ENCODE data around the gene BNIP3.

Gene BNIP3

GRCh38 chr10:131994435-131994834 lies 12.7 kb upstream of the BNIP3 start:
- TF ChIP-seq EGR1 (IDR thresholded peaks at IDR 0.05) (no peak), FOXM1 (IDR thresholded peaks at IDR 0.05; ENCODE audit: borderline replicate concordance, low read depth) (no peak), EP300 (IDR thresholded peaks at IDR 0.05; ENCODE audit: borderline replicate concordance) (no peak), NFIC (IDR thresholded peaks at IDR 0.05) (no peak), USF1 (IDR thresholded peaks at IDR 0.05) (no peak), YY1 (IDR thresholded peaks at IDR 0.05; ENCODE audit: low read depth) (no peak), TEAD4 (IDR thresholded peaks at IDR 0.05) (no peak), ZBTB7A (IDR thresholded peaks at IDR 0.05; ENCODE audit: low read depth) (no peak), CREB1 (IDR thresholded peaks at IDR 0.05; ENCODE audit: low read depth) (no peak), CEBPB (IDR thresholded peaks at IDR 0.05) (no peak), TAF1 (IDR thresholded peaks at IDR 0.05; ENCODE audit: low read depth) (no peak), TCF12 (IDR thresholded peaks at IDR 0.05; ENCODE audit: low read depth) (no peak), REST (IDR thresholded peaks at IDR 0.05; ENCODE audit: low read depth) (no peak), MAX (IDR thresholded peaks at IDR 0.05) (no peak)

GRCh38 chr10:131993275-131993674 lies 11.6 kb upstream of the BNIP3 start:
- no peak for TF ChIP-seq EP300 (IDR thresholded peaks at IDR 0.05; ENCODE audit: borderline replicate concordance)
- TF ChIP-seq TEAD4 (IDR thresholded peaks at IDR 0.05), result no peak
- no peak for TF ChIP-seq TCF12 (IDR thresholded peaks at IDR 0.05; ENCODE audit: low read depth)
- TF ChIP-seq CEBPB (IDR thresholded peaks at IDR 0.05), result no peak
- TF ChIP-seq NFIC (IDR thresholded peaks at IDR 0.05), result no peak
- no peak for TF ChIP-seq CREB1 (IDR thresholded peaks at IDR 0.05; ENCODE audit: low read depth)
- TF ChIP-seq REST (IDR thresholded peaks at IDR 0.05; ENCODE audit: low read depth), result no peak
- no peak for TF ChIP-seq FOXM1 (IDR thresholded peaks at IDR 0.05; ENCODE audit: borderline replicate concordance, low read depth)

GRCh38 chr10:131991726-131992125 lies 10.0 kb upstream of the BNIP3 start:
- TF ChIP-seq RAD21 (IDR thresholded peaks at IDR 0.05; ENCODE audit: low read depth) (no peak), TEAD4 (IDR thresholded peaks at IDR 0.05) (no peak), CREB1 (IDR thresholded peaks at IDR 0.05; ENCODE audit: low read depth) (no peak), TCF12 (IDR thresholded peaks at IDR 0.05; ENCODE audit: low read depth) (no peak), EGR1 (IDR thresholded peaks at IDR 0.05) (no peak), EP300 (IDR thresholded peaks at IDR 0.05; ENCODE audit: borderline replicate concordance) (no peak), CEBPB (IDR thresholded peaks at IDR 0.05) (no peak), TAF1 (IDR thresholded peaks at IDR 0.05; ENCODE audit: low read depth) (no peak), YY1 (IDR thresholded peaks at IDR 0.05; ENCODE audit: low read depth) (no peak)

GRCh38 chr10:131983780-131984179 lies 2.1 kb upstream of the BNIP3 start:
- TF ChIP-seq REST (IDR thresholded peaks at IDR 0.05; ENCODE audit: low read depth) (no peak), TEAD4 (IDR thresholded peaks at IDR 0.05) (no peak), TCF12 (IDR thresholded peaks at IDR 0.05; ENCODE audit: low read depth) (no peak), CREB1 (IDR thresholded peaks at IDR 0.05; ENCODE audit: low read depth) (no peak), EP300 (IDR thresholded peaks at IDR 0.05; ENCODE audit: borderline replicate concordance) (no peak), CEBPB (IDR thresholded peaks at IDR 0.05) (no peak), MAX (IDR thresholded peaks at IDR 0.05) (no peak), TAF1 (IDR thresholded peaks at IDR 0.05; ENCODE audit: low read depth) (no peak), USF1 (IDR thresholded peaks at IDR 0.05) (no peak), RAD21 (IDR thresholded peaks at IDR 0.05; ENCODE audit: low read depth) (no peak), YY1 (IDR thresholded peaks at IDR 0.05; ENCODE audit: low read depth) (no peak)

- no peak for TF ChIP-seq CREB1 (IDR thresholded peaks at IDR 0.05; ENCODE audit: low read depth)
Observed at GRCh38 chr10:131982796-131983195, 1.1 kb upstream of the BNIP3 start.
